ENCODE measurements around the gene ASPDH.

DNA sequence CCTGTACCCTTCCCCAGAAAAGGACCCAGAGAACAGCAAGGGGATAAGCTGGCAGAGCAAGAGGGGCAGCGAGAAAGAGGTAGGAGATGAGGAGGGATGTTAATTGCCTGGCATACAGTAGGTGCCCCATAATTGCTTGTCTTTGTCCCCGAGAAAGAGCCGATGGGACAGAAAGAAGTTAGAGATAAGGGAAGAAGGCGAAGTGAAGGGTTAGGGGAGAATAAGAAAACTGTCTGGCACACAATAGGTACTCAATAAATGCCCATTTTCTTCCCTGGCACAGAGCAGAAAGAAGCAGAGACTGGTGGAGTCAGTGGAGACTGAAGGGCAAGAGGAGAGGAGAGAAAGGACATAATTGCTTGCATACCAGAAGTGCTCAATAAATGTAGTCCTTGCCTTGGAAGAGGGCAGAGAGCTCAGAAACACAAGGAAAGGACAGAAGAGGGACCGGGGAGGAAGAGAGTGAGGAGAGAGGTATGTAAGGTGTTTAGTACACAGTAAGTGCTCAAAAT lies 18.6 kb downstream of the ASPDH start:
- no peak for TF ChIP-seq EP300 (IDR thresholded peaks at IDR 0.05)
- TF ChIP-seq, protein P1, sequence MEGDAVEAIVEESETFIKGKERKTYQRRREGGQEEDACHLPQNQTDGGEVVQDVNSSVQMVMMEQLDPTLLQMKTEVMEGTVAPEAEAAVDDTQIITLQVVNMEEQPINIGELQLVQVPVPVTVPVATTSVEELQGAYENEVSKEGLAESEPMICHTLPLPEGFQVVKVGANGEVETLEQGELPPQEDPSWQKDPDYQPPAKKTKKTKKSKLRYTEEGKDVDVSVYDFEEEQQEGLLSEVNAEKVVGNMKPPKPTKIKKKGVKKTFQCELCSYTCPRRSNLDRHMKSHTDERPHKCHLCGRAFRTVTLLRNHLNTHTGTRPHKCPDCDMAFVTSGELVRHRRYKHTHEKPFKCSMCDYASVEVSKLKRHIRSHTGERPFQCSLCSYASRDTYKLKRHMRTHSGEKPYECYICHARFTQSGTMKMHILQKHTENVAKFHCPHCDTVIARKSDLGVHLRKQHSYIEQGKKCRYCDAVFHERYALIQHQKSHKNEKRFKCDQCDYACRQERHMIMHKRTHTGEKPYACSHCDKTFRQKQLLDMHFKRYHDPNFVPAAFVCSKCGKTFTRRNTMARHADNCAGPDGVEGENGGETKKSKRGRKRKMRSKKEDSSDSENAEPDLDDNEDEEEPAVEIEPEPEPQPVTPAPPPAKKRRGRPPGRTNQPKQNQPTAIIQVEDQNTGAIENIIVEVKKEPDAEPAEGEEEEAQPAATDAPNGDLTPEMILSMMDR (IDR thresholded peaks at IDR 0.05): no peak

Measured in gastroesophageal sphincter (tissue), 3 donors.